Adrenal gland (tissue), 12 donors: ENCODE measurements around the gene MICB. TPM values are rescaled to one million over a fixed set of nuclear protein-coding genes. Genes with fewer than 3 reads are reported as not detected.

Source experiments
- DNase-seq, 7 donors: peaks; one replicate each; pipeline ENCODE4 v3.0.0-alpha.2; 2019 to 2020
- H3K27ac ChIP-seq, 5 donors: fragments of 200-600 bp; sonication (generic) in 4 of 5; 1 replicate in 3 of 5; 2 replicates in 2 of 5; pipeline versions ENCODE4 v1.5.1 to v1.8.0; 2016 to 2020; ENCODE audit warnings: mild to moderate bottlenecking in 1 of 5
- H3K27me3 ChIP-seq: fragments of 200-600 bp; 2 replicates; pipeline ENCODE4 v1.8.0; 2021
- H3K36me3 ChIP-seq, 2 donors: fragments of 200-600 bp; replicated peaks in 1 of 2; 1 replicate in 1 of 2; 2 replicates in 1 of 2; pipeline versions ENCODE4 v1.5.1 to v1.8.0; 2018 to 2022
- H3K4me1 ChIP-seq, 2 donors: fragments of 200-600 bp; replicated peaks in 1 of 2; 1 replicate in 1 of 2; 2 replicates in 1 of 2; pipeline versions ENCODE4 v1.5.1 to v1.8.0; 2018 to 2021
- H3K4me3 ChIP-seq, 4 donors: fragments of 200-600 bp; sonication (generic) in 3 of 4; one replicate each; pipeline ENCODE4 v1.5.1; 2016 to 2018
- H3K9me3 ChIP-seq, 3 donors: fragments of 200-600 bp; sonication (generic) in 1 of 3; replicated peaks in 1 of 3; 1 replicate in 2 of 3; 2 replicates in 1 of 3; pipeline versions ENCODE4 v1.5.1 to v1.8.0; 2016 to 2021
- POLR2A ChIP-seq, 2 donors: fragments of 450-650 bp; IDR thresholded peaks; one replicate each; pipeline ENCODE4 v1.6.1; 2017; ENCODE audit warnings: antibody characterized with exemption in 2 of 2, mild to moderate bottlenecking in 2 of 2, moderate library complexity in 1 of 2
- WGBS, 4 donors: extraction: QIAGEN DNeasy Blood & Tissue Kit in 2 of 4; methylation state at CpG; one replicate each; pipeline versions ENCODE4 v1.1.5 to v1.1.7; 2013 to 2017; 5-methylcytosine and 5-hydroxymethylcytosine counted together
- intact Hi-C, 2 donors: fragments of 100-400 bp; cut with DNase I; formaldehyde crosslinking; loops; one replicate each; pipeline versions ENCODE4 v1.14.1 to v1.15.0; 2022 to 2023
- polyA plus RNA-seq, 3 donors: library from polyadenylated mRNA; stranded (reverse); fragments of 200-250 nt in 2 of 3; fragments of 350-450 nt in 1 of 3; fragmentation: Illumina TruSeq in 1 of 3; extraction: RNeasy Lipid Tissue Mini Kit (QIAGEN cat#74804) in 1 of 3; gene quantifications; one replicate each; pipeline ENCODE4 v1.2.3, GENCODE V29; 2013 to 2014
- total RNA-seq, 9 donors: library from RNA; depleted of rRNA in 4 of 9; stranded (reverse); fragments of >200 nt in 4 of 9; fragments of 120-200 nt in 1 of 9; fragmentation: NEBNext Ultra II Directional in 1 of 9; extraction: Animal tissue kit (Norgen Biotek cat#: 25700) in 1 of 9; gene quantifications; one replicate each; pipeline versions ENCODE4 v1.1.0 to v1.2.4, GENCODE V29; 2013 to 2023
- TF ChIP-seq, protein P1 (sequence below), 6 experiments: fragments of 450-650 bp in 4 of 6; fragments of 200-600 bp in 2 of 6; sonication (generic) in 1 of 6; IDR thresholded peaks; 1 replicate in 5 of 6; 2 replicates in 1 of 6; pipeline versions ENCODE4 v1.5.1 to v1.8.0; 2016 to 2021; ENCODE audit warnings: antibody characterized with exemption in 6 of 6, mild to moderate bottlenecking in 2 of 6, moderate library complexity in 1 of 6
- donor health status: healthy with polysubstance abuse.
- donor health status: Bipolar disorder and iron deficiency.
- donor health status: DM: yes; HTN: yes; CAD: no.
- donor health status: DM: no; HTN: no; CAD: no.
- donor health status: DM: no; HTN: no; CAD: no.
- donor health status: DM: yes; HTN: yes; CAD: no.

Gene MICB
- total and polyA plus RNA-seq, 12 donors, result 0.57 to 3.3 (median 2.9) TPM

GRCh38 chr6:31476515-31477139, 21.3 kb upstream of the MICB start:
- 63 to 80% (median 76%) methylated on average over 7 of the region's 7 CpGs for WGBS, 4 donors
- no peaks in the 10 kb centered on the region for H3K36me3 ChIP-seq
- H3K4me1 ChIP-seq, result no peaks in the 10 kb centered on the region
- no peak overlapping the region for H3K4me3 ChIP-seq
- no peak overlapping the region for H3K27ac ChIP-seq
- H3K27me3 ChIP-seq, result no peaks in the 10 kb centered on the region
- DNase-seq, result no peak
- no peaks in the 10 kb centered on the region for H3K9me3 ChIP-seq
- intact Hi-C loops, result no loop called here
- TF ChIP-seq, protein P1, sequence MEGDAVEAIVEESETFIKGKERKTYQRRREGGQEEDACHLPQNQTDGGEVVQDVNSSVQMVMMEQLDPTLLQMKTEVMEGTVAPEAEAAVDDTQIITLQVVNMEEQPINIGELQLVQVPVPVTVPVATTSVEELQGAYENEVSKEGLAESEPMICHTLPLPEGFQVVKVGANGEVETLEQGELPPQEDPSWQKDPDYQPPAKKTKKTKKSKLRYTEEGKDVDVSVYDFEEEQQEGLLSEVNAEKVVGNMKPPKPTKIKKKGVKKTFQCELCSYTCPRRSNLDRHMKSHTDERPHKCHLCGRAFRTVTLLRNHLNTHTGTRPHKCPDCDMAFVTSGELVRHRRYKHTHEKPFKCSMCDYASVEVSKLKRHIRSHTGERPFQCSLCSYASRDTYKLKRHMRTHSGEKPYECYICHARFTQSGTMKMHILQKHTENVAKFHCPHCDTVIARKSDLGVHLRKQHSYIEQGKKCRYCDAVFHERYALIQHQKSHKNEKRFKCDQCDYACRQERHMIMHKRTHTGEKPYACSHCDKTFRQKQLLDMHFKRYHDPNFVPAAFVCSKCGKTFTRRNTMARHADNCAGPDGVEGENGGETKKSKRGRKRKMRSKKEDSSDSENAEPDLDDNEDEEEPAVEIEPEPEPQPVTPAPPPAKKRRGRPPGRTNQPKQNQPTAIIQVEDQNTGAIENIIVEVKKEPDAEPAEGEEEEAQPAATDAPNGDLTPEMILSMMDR (IDR thresholded peaks at IDR 0.05), result no peak
- no peak for TF ChIP-seq POLR2A (IDR thresholded peaks at IDR 0.05)

- no peaks in the 10 kb centered on the region for H3K4me1 ChIP-seq
- H3K27me3 ChIP-seq, result no peaks in the 10 kb centered on the region
- no peaks in the 10 kb centered on the region for H3K36me3 ChIP-seq
- intact Hi-C loops, result no loop called here
- no peak overlapping the region for H3K4me3 ChIP-seq
- no peak overlapping the region for H3K27ac ChIP-seq
- H3K9me3 ChIP-seq, result no peaks in the 10 kb centered on the region
- DNase-seq, result no peak
- WGBS, 4 donors, result 73 to 97% (median 84%) methylated on average over 4 of the region's 4 CpGs
- TF ChIP-seq POLR2A (IDR thresholded peaks at IDR 0.05), result no peak
These were observed 20.4 kb upstream of the MICB start for GRCh38 chr6:31477521-31477920.

DNA sequence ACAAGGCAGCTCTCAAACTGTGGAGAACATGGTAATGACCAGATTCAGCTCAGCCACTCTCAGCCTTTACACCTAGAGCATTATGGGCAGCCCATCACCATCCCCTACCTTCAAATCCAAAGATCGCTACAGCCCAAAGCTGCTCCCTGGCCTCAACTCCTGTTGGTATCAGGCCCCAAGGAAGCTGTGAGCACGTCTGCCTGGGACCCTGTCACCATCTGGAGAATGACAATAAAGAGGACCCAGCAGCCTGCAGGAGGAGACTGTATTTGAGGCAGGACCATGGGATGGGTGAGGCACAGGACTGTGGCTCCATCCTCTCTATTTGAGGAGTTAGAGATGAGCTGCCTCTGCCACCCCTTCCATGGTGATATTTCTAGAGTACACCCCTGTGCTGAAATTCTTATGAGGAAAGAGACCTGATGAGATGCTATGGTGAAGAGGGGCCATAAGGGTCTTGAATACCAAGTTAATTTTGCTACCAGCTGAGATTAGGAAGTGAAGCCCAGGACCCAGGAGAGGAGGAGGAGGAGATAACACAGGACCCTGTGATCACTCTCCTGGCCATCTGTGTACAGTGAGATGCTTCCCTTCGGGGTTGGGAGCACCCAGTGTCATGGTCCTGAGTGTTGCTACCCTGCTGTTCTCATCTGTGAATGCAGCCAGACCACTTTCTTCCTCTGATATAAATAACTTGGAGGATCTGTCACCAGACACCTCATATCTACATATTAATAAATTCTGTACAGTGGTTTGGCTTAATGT, 19.6 kb upstream of the MICB start:
- intact Hi-C loops, result no loop called here
- no peaks in the 10 kb centered on the region for H3K9me3 ChIP-seq
- no peak overlapping the region for H3K4me3 ChIP-seq
- H3K27me3 ChIP-seq, result no peaks in the 10 kb centered on the region
- no peak overlapping the region for H3K27ac ChIP-seq
- DNase-seq, result no peak
- H3K36me3 ChIP-seq, result no peaks in the 10 kb centered on the region
- 47 to 67% (median 58%) methylated on average over 3 of the region's 3 CpGs for WGBS, 4 donors
- H3K4me1 ChIP-seq, result no peaks in the 10 kb centered on the region
- no peak for TF ChIP-seq POLR2A (IDR thresholded peaks at IDR 0.05)
- TF ChIP-seq, protein P1 (IDR thresholded peaks at IDR 0.05), result no peak

GRCh38 chr6:31479151-31479932, 18.6 kb upstream of the MICB start:
- 79 to 90% (median 81%) methylated on average over 5 of the region's 5 CpGs for WGBS, 4 donors
- H3K27me3 ChIP-seq, result no peaks in the 10 kb centered on the region
- no peaks in the 10 kb centered on the region for H3K4me1 ChIP-seq
- DNase-seq, result no peak
- intact Hi-C loops, result no loop called here
- no peak overlapping the region for H3K4me3 ChIP-seq
- no peaks in the 10 kb centered on the region for H3K9me3 ChIP-seq
- no peak for TF ChIP-seq POLR2A (IDR thresholded peaks at IDR 0.05)
- TF ChIP-seq, protein P1 (IDR thresholded peaks at IDR 0.05), result no peak
- H3K27ac ChIP-seq, result no peak overlapping the region
- no peaks in the 10 kb centered on the region for H3K36me3 ChIP-seq
